Esophagus muscularis mucosa (tissue), 4 donors: Measurements from ENCODE around the gene BCAS3.

Source experiments
- CTCF ChIP-seq, 3 experiments: fragments of 200-600 bp in 2 of 3; fragments of 450-650 bp in 1 of 3; sonication (generic) in 2 of 3; IDR thresholded peaks; one replicate each; pipeline ENCODE4 v1.5.1; 2017 to 2019; ENCODE audit warnings: antibody characterized with exemption in 3 of 3, mild to moderate bottlenecking in 2 of 3, moderate library complexity in 1 of 3
- EP300 ChIP-seq: sonication (generic); formaldehyde crosslinking; IDR thresholded peaks from one replicate; pipeline ENCODE4 v1.6.1; 2017; ENCODE audit warnings: antibody characterized with exemption
- POLR2A ChIP-seq: fragments of 450-650 bp; IDR thresholded peaks from one replicate; pipeline ENCODE4 v1.6.1; 2017; ENCODE audit warnings: antibody characterized with exemption, moderate library complexity, mild to moderate bottlenecking, low read depth
- POLR2AphosphoS5 ChIP-seq, 2 donors: sonication (generic); formaldehyde crosslinking; IDR thresholded peaks; one replicate each; pipeline ENCODE4 v1.6.1; 2017; ENCODE audit warnings: antibody characterized with exemption in 2 of 2

- no peak for TF ChIP-seq CTCF (IDR thresholded peaks at IDR 0.05)
- no peak for TF ChIP-seq POLR2AphosphoS5 (IDR thresholded peaks at IDR 0.05)
- TF ChIP-seq POLR2A: no peak
- no peak for TF ChIP-seq EP300
Observed at GRCh38 chr17:60804831-60805230, 127.2 kb downstream of the BCAS3 start.
